ENCODE data around the gene GBP4.

- TF ChIP-seq CTCF (tag by site-specific recombination; IDR thresholded peaks at IDR 0.05) (no peak), ZNF660 (tag by site-specific recombination; IDR thresholded peaks at IDR 0.05) (no peak), TCF7L2 (IDR thresholded peaks at IDR 0.05; ENCODE audit: borderline replicate concordance, low read depth, low read length) (no peak), ZNF585B (tag by site-specific recombination; IDR thresholded peaks at IDR 0.05) (no peak), PRDM1 (tag by site-specific recombination; IDR thresholded peaks at IDR 0.05) (no peak), ZXDB (tag by site-specific recombination; IDR thresholded peaks at IDR 0.05) (no peak), HOXD13 (CRISPR knock-in tag; IDR thresholded peaks at IDR 0.05; ENCODE audit: borderline replicate concordance) (no peak), ZNF335 (tag by site-specific recombination; conservative IDR thresholded peaks at IDR 0.05) (no peak)
Measured at GRCh38 chr1:89221341-89221740, 22.6 kb upstream of the GBP4 start.
